HG03025 (cell line): Measurements from ENCODE around the gene ENO3.

ENCODE experiments used
- ATAC-seq: cut with Tn5 transposase; IDR thresholded peaks from one replicate; pipeline ENCODE4 v1.9.1; 2021; ENCODE audit warnings: mild to moderate bottlenecking, moderate library complexity; ENCODE audit not compliant: unreplicated experiment, low FRiP score

Gene ENO3

DNA sequence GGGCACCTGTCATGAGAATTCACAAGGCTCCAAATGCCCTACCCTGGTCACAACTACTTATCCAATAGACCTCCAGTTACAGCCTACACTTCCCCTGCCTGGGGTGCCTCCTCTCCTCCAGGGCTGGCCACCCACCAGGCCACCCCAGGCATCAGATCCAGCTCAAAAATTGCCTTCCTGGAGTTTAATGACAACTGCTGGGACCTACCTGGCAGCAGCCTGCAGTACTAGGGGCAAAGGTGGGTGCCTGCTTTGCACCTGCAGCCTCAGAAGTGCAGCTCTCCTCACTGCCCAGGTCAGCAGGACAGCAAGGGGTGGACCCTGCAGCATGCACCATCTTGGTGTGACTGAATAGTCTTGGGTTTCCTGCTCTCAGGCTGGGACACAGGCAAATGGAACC lies 15.3 kb upstream of the ENO3 start:
- ATAC-seq = no peak

DNA sequence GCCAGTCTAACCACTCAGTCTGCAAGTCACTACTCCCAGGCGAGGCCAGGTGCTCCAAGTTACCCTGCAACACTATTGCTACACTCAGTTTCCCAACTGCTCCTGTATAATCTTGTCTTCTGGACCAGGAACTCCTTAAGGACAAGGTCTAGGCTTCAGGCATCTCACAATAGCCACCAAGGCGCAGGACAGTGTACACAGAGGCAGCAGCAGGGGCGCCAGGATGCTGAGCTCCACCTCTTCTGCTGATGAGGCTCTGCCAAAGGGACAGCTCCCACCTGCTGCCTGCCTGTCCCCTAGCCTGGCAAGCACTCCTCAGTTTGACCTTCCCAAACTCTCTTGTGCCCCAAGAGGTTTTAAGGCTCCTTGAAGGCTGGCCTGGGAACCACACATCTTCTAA lies 14.5 kb upstream of the ENO3 start:
- no peak for ATAC-seq

DNA sequence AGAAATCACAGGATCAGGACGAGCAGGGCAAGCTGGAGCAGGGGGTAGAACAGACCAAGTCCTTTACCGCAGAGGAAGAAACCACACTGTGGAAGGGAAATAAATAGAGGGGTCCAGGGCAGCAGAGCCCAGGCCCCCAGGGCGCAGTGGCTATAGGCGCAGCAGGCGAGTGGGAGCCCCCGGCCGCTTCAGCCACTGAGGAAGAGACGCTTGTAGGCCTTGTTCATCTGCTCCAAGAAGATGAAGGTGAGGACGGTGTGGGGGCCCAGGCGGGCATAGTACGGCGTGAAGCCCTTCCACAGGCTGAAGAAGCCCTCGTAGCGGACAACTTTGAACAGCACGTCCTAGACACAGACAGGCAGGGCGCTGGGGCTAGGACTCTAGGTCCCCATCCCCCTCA lies 13.4 kb upstream of the ENO3 start:
- ATAC-seq = no peak

DNA sequence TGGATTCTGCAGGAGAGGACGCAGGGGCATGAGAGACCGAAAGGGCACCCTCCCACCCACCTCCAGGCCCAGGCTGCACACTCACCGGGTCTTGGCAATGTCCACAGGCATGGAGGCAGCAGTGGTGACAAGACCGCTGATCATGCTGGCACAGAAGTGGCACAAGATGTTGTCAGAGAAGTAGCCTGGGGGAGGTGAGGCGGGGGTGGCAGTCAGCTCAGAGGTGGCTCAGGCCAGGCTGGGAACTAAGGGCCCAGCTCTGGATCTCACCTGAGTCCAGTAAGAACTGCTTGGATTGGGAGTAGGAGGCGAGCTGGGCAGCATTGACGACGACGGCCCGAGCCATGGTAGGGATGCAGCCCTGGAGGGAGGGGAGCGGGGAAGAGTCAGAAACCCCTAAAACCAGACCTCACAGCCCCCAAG lies 12.8 kb upstream of the ENO3 start:
- no peak for ATAC-seq

DNA sequence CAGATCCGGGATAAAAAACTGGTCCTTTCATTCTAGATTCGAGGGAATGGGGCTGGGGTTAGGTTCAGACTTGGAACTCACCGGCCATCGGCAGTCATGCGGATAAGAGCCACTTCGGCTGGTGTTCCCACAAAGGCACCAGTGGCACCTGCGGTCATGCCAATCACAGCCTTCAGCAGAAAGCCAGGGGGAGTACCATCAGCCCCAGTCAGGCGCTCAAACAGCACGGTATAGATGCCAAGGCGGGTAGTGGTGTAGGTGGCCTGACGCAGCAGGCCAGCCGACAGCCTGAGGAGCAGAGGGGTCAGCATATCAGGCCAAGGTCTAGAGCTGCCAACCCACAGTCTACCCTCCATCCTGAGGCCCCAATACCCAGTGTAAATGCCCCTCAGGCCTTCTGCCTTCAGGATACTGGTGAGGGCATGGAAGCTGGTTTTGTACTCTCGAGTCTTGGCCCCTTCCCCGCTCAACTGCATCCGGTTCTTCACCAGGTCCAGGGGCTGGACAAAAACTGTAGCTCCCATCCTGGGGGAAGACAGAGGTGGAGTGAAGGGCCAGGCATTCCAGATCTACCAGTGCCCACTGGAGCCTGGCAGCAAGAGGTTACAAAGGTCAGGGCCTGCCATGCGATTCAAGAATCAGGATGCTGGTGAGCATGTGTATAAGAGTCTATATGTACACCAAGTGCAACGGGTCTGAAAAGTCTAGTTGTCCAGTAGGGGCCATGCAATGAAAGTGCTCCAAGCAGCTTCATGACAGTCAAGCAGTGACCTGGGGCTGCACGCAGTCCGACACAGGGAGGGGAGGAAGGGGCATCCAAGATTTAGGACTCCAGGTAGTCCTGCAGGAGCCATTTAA lies 12.0 kb upstream of the ENO3 start:
- no peak for ATAC-seq

DNA sequence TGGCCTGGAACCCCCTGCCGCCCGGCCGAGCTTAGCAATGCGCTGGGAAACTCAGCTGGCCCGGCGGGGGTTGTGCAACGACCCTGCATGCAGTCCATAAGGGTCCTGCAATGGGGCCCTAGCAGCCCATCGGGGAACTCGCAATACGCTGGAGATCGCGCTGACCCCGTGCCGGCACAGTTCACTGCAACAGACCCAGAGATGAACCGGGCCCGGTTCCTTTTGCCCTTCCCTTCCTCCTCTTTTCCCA lies 11.4 kb upstream of the ENO3 start:
- ATAC-seq = peak; percentile 7

DNA sequence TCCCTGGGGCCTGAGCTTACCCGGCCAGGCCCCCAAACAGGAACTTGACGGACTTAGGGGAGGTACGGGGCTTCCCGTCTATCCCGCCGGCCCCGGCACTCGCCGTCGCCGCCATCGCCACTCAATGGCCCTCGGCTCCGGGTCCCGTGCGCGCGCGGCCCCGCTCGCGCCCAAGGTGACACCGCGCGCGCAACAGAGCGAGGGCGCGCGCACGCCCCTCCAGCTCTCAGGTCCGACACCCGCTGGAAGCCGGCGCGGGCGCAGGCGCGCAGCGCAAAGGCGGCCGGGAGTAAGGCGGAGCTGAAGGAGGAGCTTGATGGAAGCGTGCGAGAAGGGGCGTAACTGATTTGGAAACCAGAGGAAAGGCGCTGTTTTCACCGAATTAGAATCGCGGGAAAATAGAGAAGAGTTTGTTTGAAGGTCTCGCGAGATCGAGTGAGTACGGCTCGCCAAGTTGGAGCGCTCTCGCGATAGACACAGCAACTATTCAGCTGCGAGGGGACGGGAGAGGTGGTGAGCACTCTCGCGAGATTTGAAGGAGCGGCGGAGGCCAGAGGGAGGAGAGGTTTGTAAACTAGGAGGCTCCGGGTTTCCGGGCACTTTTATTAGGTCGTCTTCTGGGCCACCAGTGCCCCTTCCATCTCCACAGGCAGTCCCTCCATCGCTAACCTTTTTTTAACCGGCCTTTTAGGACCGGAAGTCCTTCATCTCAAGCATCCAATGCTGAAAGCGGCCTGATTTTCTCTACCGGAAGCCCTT lies 10.9 kb upstream of the ENO3 start, which contains the start of the genes RNF167 and SLC25A11:
TSS of gene RNF167 (plus strand) at position 473 of the 759 bp plus-strand sequence. CDS start 642 bp downstream, outside the sequence.
TSS of gene SLC25A11 (minus strand) at position 251 of the 759 bp plus-strand sequence. CDS start at position 115, 136 bp downstream.
- peak; percentile 71 for ATAC-seq

DNA sequence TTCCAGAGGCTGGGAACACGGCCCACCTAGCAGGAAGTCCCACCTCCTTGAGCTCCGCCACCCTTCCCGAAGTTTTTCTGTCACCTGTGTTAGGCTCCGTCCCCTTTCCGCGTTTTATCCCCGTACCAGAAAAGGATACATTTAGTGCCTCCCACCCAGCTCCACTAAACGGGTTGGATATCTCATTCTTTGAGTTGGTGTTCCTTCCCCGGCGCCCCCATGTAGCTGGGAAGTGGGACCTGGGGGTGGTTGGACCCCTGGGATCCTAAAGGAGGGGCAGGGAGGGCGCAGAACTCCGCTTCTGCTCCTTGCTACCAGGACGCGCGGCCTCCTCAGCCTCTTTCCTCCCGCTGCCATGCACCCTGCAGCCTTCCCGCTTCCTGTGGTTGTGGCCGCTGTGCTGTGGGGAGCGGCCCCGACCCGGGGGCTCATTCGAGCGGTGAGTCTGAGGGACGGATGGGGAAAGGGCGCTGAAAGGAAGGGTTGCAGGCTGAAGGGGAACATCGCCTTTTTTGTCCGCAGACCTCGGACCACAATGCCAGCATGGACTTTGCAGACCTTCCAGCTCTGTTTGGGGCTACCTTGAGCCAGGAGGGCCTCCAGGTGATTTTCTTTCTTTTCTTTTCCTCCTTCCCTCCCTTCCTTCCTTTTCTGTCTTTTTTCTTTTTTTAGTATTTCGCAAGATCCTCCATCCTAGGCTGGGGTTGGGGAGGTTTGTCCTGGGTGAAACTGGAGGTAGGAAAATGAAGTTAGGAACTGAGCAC lies 10.2 kb upstream of the ENO3 start:
- ATAC-seq = no peak

DNA sequence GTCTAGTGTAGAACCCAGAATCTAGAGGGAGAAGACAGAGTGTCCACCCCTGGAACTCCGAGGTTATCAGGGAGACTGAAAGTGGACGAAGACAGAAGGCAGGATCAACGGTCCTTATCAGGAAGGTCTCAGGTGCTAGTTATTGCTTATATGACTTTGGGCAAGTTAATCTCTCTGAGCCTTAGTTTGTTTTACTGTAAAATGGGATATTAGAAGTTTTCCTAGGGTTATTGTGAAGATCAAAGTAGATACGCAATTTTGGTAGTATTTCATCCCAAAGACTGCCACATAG lies 9.7 kb upstream of the ENO3 start:
- ATAC-seq = no peak

DNA sequence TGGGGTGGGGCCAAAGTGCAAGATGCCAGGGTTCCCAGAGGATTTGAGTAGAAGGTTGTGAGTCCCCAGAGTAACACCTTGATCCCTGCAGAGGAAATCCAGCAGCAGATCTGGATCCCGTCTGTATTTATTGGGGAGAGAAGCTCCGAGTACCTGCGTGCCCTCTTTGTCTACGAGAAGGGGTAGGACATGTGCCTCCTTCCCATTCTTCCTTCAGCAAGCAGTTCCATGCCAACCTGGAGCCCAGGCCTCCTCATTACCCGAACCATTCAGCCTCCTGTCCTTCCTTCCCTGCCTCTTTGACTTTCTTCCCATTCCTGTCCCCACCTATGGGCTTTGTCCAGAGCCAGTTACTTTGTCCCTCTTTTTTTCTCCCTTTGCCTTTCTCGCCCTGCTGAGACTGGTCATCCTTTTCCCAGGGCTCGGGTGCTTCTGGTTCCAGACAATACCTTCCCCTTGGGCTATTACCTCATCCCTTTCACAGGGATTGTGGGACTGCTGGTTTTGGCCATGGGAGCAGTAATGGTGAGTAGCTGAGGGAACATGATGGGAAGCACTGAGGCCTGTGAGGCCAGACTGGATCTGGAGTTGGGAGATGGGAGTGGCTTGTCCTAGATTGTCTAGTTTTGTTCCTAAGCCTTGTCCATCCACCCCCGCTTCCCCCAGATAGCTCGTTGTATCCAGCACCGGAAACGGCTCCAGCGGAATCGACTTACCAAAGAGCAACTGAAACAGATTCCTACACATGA lies 8.0 kb upstream of the ENO3 start:
- no peak for ATAC-seq

DNA sequence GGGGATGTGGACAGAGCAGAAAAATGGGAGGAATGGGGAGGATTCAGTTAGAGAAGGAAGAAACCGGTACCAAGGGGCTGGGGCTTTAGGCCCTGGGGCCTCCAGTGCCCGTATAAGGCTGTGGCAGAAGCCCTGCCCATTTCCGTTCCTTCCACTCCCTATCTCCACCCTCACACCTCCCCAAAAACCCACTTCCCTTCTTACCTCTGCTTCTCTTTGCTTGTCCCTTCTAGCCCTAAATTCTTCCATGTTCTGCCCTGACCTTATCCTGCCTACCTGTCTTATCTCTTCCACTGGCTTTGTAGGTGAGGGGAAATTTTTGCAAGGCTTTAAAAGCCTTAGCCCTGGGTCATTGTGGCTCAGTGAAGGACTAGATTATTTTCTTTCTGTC lies 6.8 kb upstream of the ENO3 start:
- ATAC-seq = no peak

DNA sequence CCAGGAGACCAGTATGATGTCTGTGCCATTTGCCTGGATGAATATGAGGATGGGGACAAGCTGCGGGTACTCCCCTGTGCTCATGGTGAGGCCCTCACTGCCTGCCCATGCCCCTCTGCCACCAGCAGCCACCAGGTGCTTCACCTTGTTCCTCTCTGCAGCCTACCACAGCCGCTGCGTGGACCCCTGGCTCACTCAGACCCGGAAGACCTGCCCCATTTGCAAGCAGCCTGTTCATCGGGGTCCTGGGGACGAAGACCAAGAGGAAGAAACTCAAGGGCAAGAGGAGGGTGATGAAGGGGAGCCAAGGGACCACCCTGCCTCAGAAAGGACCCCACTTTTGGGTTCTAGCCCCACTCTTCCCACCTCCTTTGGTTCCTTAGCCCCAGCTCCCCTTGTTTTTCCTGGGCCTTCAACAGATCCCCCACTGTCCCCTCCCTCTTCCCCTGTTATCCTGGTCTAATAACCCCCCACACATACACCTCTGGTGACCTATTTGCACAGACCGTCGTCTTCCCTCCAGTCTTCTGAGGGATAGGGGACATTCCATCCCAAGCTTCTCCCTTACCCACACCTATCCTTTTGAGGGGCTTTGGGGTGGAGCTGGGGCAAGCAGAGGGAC lies 6.3 kb upstream of the ENO3 start:
- no peak for ATAC-seq

DNA sequence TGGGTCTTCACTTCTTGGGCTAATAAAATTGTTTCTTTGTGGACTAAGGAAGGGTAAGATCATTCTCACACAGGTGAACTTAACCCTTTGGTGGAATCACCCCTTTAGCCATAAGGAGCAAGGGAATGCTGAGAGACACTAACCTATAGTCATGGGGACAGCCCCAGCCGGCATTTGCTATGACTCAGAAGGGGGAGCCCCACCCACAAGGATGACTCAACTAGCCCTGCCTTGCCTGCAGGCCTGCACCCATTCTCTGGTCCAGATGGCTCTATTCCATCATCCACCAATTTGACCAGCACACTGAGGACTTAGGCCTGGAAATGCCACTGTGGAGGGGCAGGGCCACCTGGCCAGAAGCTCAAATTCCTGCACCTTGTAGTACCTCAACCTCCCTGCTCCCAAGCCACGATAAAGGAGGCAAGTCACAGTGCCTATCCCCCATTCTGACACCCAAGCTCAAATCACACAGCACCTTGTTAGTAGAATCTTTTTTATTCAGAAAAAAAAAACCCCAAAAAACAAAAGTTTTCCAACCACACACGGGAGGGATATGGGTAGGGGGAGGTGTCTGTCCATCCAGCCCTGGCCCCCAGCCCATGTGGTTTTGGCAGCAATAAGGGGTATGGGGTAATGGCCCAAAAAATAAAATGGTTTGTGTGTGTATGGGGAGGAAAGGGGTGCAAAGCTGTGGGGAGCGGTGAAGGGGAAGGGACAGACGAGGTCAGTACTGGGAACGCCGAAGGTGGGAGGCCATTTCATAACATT lies 5.6 kb upstream of the ENO3 start:
- no peak for ATAC-seq

DNA sequence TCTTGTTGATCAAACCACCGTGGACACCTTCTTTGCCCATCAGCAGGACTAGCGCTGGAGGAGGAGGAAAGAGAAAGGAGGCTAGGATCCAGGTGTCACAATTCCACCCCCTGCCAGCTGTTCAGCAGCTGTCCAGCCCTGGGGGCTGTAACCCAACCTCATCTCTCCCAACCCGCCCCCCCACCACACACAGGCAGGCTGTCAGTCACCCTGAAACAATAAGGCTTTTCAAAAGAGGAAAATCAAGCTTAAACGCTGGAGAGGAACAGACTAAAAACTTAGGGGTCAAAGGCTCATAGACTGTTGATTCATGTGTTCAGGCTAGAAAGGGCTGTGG lies 5.0 kb upstream of the ENO3 start:
- no peak for ATAC-seq

DNA sequence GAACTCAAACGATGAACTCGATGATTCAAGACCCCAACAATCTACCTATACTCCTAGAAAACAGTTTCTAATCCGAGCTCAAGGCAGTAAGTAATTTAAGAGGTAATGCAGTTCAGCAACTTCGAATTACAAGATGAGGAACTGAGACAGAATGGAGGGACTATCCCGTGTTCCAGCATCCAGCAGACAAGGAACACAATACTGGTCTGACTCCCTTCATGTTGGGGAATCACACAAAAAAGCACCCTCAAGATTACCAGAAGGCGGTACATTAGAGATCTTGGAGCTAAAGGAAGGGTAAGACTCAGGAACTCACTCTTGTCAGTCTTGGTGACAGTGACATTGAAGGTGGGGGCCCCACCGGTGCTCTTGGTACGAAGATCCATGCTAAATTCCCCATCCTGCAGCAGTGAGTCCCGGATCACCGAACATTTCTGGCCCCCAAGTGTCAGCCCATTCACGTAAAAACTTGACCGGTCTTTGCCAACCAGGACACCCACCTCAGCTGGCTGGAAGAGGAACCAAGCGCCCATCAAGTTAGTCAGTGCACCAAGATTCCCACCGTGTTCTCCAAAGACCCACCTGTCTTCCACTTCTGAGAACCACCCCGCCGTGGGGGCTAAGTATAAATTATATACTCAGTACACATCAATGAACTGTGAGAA lies 4.5 kb upstream of the ENO3 start:
- no peak for ATAC-seq

DNA sequence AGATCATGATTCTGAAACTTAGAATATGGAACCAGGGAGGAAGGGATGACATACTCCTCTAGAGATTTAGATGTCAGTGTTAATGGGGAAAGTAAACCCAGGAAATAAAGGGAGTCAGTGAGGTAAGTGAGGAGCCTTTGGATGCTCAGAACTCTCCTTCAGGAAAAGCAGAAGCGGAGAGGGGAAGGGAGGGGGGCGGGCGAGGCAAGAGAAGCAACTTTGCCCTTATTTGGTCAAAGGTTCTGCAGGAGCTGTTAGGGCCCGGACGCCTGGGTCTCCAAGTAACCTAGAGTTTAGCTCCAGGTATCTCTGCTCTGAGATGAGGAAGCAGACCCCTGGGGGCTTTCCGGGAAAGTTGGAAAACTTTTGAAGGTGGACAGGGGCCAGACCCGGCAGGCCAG lies 3.9 kb upstream of the ENO3 start:
- ATAC-seq = no peak

DNA sequence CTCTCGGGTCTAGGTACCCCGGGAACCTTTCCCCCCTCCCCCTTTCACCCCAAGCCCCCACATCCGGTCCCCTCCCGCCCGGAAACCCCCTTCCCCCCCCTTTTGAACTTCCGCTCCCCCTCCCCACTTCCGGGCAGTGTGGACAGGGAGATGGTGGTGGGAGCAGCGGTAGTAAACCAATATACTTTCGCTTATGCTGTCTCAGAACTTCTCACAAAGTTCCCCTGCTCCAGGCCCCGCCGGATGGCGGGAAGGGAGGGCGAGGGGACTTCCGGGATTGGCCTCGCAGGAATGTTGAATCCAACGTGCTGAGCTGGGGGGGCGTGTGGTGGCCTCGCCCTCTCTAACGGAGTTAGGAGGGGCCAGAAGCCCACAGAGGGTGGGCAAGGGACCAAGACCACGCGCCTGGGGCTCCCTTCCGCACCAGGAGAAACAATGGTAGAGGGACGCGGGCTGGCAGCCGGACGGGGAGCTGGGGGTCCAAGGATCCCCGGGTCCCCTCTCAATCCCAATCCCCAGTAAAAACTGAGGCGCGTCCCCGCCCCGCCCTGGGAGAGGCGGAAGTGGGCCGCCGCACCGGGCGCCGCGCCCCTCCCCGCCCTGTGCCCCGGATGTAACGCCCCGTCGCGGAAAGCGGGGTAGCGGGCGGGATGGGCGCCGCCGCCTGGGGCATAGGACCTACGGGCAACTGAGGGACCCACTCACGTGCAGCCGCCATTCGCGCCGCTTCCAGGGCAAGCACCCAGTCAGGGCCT lies 3.3 kb upstream of the ENO3 start:
- peak; percentile 19 for ATAC-seq

DNA sequence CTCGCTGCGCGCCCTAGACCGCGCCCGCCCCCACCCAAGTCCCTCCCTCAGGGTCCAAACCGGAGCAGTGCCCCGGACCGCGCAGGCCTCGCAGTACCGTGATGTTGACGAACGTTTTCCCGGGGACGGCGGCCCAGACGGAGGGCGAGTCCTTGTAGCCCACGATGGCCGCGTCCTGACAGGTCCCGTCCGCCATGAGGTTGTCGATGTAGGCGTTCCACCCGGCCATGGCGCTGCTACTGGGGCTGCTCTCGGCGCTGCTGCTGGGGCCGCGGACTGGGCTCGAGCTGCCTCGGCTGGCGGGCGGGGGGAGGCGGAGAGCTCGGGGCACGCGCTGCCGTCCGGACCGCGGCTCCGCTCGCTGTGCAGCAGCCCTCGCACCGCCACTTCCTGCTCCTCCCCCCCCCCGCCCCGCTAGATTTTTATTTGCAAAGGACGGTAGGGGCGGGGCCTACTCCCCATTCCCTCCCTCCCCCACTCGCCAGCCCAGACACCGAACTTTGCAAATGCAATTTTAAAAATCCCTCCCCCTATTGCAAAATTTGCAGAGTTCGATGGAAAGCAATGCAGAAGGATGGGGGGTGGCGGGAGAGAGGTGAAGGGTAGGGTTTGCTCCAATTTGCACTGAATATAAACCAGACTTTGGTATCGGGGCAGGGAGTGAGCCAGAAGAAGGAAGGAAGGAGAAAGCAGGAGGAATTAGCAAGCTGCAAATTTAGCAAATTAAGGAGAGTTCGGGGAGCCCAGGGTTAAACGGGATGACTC lies 2.6 kb upstream of the ENO3 start, which contains the start of gene PFN1:
TSS of gene PFN1 (minus strand) at position 365 of the 765 bp plus-strand sequence. CDS start at position 229, 136 bp downstream.
- peak; percentile 22 for ATAC-seq
